ENCODE results near the gene TBC1D22A. TPM values are rescaled to one million over a fixed set of nuclear protein-coding genes. Genes with fewer than 3 reads are reported as not detected.
"Not testable (repeated sequence)": the region's sequence is repeated elsewhere in the genome, so short reads cannot be mapped to it uniquely, and the experiment has no call there.

The TBC1D22A gene
- total RNA-seq, 4 donors from 2014 or later: 18.8 to 25.2 (median 23.1) TPM

- in situ Hi-C loops (cut with MboI; ENCODE audit: low sequenced_read_pairs in 4 of 4): no loop called here
These were observed 406.7 kb downstream of the TBC1D22A start for GRCh38 chr22:47168900-47169800.

GRCh38 chr22:47169801-47170140 is 407.3 kb downstream of the TBC1D22A start:
- no peak for DNase-seq
- TF ChIP-seq POLR2A (IDR thresholded peaks at IDR 0.05) (no peak), CTCF (IDR thresholded peaks at IDR 0.05 in 4 of 5, conservative IDR thresholded peaks at IDR 0.05 in 1 of 5) (no peak)
- no peak for ATAC-seq
- intact Hi-C loops (cut with DNase I; ENCODE audit: low total_unique reads): no loop called here
- H3K27ac ChIP-seq: no peak overlapping the region
- H3K4me1 ChIP-seq: no peaks in the 10 kb centered on the region
- no peak overlapping the region for H3K4me3 ChIP-seq
- no peaks in the 10 kb centered on the region for H3K9me3 ChIP-seq
- peaks cover 0 to 4% of the 10 kb centered on the region in 2 donors for H3K36me3 ChIP-seq
- no peaks in the 10 kb centered on the region for H3K27me3 ChIP-seq
- in situ Hi-C loops (cut with MboI; ENCODE audit: low sequenced_read_pairs in 4 of 4): no loop called here

More at GRCh38 chr22:47168900-47169800, 406.7 kb downstream of the TBC1D22A start:
- Histone ChIP-seq H3K27ac (no peak overlapping the region), H3K9me3 (no peaks in the 10 kb centered on the region), H3K4me1 (no peaks in the 10 kb centered on the region), H3K36me3 (peaks cover 0 to 4% of the 10 kb centered on the region in 2 donors), H3K4me3 (no peak overlapping the region), H3K27me3 (no peaks in the 10 kb centered on the region)
- TF ChIP-seq POLR2A (IDR thresholded peaks at IDR 0.05): no peak
- TF ChIP-seq CTCF (IDR thresholded peaks at IDR 0.05 in 4 of 5, conservative IDR thresholded peaks at IDR 0.05 in 1 of 5): no peak
- intact Hi-C loops (cut with DNase I; ENCODE audit: low total_unique reads): no loop called here
- no peak for ATAC-seq
- DNase-seq: no peak

GRCh38 chr22:47170511-47171440 is 408.3 kb downstream of the TBC1D22A start:
- H3K4me1 ChIP-seq; H3K9me3 ChIP-seq; H3K36me3 ChIP-seq; intact Hi-C loops (cut with DNase I; ENCODE audit: low total_unique reads); ATAC-seq; DNase-seq; H3K4me3 ChIP-seq; H3K27ac ChIP-seq; H3K27me3 ChIP-seq; in situ Hi-C loops (cut with MboI; ENCODE audit: low sequenced_read_pairs in 4 of 4): not testable (repeated sequence)

GRCh38 chr22:47171441-47172221 is 409.2 kb downstream of the TBC1D22A start:
- Histone ChIP-seq H3K36me3 (peaks cover 0 to 4% of the 10 kb centered on the region in 2 donors), H3K9me3 (no peaks in the 10 kb centered on the region), H3K27me3 (no peaks in the 10 kb centered on the region), H3K4me1 (no peaks in the 10 kb centered on the region), H3K27ac (no peak overlapping the region), H3K4me3 (no peak overlapping the region)
- in situ Hi-C loops (cut with MboI; ENCODE audit: low sequenced_read_pairs in 4 of 4) (no loop called here), intact Hi-C loops (cut with DNase I; ENCODE audit: low total_unique reads) (no loop called here)
- no peak for TF ChIP-seq CTCF (IDR thresholded peaks at IDR 0.05 in 4 of 5, conservative IDR thresholded peaks at IDR 0.05 in 1 of 5)
- no peak for TF ChIP-seq POLR2A (IDR thresholded peaks at IDR 0.05)
- DNase-seq (no peak), ATAC-seq (no peak)

Measured in gastrocnemius medialis (tissue), 4 donors.